NCI-H1436 treated with DMSO at 0.1 percent for 48 hours (cell line): ENCODE data around the gene ACTA2.
"Not testable (repeated sequence)": the region's sequence is repeated elsewhere in the genome, so short reads cannot be mapped to it uniquely, and the experiment has no call there.

Source experiments
- DNase-seq: peaks from one replicate; lab custom pipeline; 2025; lab: John Stamatoyannopoulos, UW

The ACTA2 gene

DNA sequence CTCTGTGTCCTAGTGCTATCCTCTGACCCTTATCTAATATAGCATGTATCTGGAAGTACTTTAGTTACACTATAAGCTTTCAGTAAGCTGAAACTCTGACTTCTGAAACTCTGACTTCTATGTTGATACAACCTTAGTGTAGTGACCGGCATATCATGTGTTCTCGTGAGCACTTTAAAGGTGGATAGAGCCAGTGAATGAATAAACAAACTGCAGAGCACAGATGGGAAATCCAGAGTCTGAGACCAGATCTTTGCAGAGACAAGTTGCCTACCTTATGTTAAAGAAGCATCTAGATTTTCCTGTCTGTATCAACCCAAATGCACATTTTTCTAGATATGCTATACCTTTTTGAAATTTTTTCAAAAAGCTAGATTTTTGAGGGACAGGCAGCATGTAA, 3.5 kb downstream of the ACTA2 start:
- no peak for DNase-seq

DNA sequence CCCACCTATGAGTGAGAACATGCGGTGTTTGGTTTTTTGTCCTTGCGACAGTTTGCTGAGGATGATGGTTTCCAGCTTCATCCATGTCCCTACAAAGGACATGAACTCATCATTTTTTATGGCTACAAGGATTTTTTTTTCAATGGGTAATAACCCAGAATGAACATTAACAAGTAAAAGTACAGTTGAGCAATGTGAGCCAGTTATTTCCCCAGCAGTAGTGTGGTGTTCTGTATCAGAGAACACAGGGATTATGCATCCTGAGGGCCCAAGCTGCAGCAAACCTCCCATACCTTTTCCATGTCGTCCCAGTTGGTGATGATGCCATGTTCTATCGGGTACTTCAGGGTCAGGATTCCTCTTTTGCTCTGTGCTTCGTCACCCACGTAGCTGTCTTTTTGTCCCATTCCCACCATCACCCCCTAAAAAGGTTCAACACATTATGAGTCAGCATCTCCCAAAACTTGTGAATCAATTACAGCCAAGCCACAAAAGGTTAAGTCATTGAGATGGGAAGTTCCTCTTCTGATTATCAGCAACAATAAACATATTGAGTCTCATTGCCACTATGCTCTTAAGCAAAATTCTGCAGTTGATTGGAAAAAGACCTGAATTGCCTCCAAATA, 5.5 kb downstream of the ACTA2 start:
- no peak for DNase-seq

DNA sequence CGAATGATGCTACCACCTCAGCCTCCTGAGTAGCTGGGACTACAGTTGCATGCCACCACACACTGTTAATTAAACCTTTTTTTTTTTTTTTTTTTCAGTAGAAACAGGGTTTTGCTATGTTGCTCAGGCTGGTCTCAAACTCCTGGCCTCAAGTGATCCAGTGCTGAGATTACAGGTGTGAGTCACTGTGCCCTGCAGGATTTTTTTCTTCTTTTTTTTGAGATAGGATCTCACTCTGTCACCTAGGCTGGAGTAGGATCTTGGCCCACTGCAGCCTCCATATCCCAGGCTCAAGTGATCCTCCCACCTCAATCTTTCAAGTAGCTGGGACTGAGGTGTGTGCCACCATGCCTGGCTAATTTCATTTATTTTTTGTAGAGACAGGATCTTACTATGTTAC, 6.4 kb downstream of the ACTA2 start:
- no peak for DNase-seq

DNA sequence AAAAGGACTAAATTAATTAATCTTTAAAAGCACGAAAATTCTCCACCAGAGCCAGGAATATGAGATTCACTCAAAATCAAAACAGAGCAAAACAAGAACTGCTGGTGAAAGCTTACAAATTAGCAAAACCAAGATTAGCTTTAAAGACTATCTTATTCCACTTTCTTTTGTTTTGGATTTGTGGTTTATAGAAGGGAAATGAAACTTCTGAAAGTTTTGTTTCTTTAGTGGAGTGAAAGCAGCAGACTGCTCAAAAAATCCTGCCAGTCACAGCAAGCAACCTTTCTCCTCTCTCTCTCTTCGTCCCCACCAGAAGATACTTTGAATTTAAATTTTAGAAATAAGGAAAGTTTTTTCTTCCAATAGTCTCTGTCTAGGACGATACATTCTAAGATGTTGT, 7.8 kb downstream of the ACTA2 start:
- DNase-seq, result no peak

DNA sequence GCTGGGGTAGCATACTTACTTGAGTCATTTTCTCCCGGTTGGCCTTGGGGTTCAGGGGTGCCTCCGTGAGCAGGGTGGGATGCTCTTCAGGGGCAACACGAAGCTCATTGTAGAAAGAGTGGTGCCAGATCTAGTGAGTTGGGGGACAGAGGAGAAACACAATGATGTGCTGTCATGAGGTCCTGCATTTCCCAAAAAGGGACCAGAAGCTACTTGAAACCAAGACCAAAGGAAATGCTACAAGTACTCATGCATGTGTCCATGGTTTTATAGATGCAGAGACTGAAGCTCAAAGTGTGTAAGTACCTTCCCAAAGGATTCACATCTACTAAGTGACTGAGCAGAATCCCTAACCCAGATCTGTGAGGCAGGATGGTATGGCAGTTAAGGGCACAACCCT, 8.8 kb downstream of the ACTA2 start:
- no peak for DNase-seq

DNA sequence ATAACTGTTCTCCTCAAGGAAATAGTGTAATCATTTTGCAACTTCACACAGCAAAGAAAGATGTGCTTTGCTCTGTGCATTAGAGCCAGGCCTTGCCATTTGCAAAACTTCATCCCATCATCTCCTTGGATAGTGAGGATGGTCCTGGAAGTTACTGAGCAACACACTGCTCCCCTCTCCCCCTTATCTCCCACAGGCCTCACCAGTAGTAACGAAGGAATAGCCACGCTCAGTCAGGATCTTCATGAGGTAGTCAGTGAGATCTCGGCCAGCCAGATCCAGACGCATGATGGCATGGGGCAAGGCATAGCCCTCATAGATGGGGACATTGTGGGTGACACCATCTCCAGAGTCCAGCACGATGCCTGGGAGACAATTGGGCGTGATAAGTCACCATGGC, 11.5 kb downstream of the ACTA2 start:
- DNase-seq, result no peak

DNA sequence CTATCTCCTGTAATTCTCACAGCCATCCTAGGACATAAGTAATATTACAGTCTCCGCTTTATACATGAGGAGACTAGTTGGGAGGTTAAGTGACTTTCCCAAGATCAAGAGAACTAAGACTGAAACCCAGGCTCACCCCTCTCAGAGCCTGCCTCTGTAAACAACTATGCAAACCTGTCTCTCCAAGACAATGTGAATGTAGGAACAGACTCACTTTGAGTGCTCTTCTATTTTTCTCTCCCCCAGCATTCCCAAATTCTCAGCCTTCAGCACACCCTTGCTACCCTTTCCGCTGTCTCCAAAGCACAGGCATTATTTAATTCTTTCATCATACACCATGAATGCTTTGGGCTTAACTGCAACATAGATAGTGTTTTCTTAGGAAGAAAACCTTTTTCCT, 13.6 kb downstream of the ACTA2 start:
- no peak for DNase-seq

DNA sequence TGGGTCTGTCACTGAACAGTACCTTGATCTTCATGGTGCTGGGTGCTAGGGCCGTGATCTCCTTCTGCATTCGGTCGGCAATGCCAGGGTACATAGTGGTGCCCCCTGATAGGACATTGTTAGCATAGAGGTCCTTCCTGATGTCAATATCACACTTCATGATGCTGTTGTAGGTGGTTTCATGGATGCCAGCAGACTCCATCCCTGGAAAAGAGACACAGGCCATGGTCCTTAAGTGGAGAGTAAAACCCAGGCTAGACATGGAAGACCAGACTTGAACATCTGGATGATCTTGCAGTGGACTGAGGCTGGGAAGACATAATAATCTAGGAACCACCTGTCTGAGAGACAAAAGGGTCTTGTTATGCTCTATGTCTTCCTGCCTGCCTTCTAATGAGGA, 14.5 kb downstream of the ACTA2 start:
- DNase-seq, result no peak

DNA sequence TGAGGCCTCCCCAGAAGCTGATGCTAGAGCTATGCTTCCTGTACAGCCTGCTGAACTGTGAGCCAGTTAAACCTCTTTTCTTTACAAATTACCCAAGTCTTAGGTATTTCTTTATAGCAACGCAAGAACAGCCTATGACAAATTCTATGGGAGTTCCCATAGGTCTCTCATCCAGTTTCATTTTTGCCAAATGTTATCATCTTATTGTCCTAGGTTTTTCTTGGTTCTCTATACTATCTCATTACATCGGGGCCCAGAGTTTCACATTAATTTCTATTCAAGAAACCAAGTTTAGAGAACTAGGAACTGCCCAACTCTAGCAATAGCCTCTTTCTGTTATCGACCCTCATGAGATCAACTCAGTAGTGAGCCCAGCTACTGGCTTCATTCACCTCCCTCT, 15.9 kb downstream of the ACTA2 start:
- DNase-seq, result no peak

DNA sequence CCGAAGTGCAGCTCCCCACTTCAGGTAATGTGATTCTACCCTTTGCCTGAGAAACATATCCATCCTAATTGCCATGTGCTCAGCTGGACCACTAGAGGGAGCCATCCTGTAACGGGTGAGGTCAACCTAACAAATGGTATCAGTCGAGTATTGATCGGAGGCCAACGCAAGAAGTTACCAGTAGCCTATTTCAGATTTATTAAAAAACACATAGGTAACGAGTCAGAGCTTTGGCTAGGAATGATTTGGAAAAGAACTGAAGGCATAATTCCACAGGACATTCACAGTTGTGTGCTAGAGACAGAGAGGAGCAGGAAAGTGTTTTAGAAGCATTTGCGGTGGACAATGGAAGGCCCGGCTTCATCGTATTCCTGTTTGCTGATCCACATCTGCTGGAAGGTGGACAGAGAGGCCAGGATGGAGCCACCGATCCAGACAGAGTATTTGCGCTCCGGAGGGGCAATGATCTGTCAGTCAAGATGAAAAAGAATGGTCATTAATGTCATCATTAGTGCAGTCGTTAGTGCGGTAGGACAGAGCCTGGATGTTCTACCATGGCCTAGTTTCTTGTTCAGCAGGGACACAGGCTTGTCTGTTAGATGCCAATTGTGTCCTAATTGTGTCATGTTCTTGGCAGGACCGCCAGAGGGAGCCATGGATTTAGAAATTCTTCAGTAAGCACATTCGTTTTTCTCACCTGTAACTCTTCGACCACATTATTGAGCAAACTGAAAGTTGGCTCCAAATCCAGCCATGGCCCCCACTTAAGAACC, 17.5 kb downstream of the ACTA2 start:
- DNase-seq, result peak; percentile 44

DNA sequence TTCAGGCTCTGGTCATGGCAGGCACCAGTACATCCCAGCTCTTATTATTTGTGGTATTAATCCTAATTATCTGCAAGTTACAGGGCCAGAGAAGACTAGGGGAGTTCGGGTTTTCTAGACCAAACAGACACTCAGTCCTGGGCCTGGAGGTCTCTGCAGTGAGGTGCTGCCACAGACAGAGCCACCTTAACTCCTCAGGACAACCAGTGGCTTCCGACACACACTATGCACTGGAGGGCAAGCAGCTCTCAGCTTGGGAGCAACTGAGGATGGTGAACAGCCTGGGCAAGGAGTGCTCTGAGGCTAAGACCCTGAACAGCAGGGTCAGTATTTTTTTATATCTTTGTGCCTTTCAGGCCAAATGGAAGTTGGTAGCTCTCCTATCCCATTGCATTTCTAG, 19.0 kb downstream of the ACTA2 start:
- DNase-seq, result no peak

DNA sequence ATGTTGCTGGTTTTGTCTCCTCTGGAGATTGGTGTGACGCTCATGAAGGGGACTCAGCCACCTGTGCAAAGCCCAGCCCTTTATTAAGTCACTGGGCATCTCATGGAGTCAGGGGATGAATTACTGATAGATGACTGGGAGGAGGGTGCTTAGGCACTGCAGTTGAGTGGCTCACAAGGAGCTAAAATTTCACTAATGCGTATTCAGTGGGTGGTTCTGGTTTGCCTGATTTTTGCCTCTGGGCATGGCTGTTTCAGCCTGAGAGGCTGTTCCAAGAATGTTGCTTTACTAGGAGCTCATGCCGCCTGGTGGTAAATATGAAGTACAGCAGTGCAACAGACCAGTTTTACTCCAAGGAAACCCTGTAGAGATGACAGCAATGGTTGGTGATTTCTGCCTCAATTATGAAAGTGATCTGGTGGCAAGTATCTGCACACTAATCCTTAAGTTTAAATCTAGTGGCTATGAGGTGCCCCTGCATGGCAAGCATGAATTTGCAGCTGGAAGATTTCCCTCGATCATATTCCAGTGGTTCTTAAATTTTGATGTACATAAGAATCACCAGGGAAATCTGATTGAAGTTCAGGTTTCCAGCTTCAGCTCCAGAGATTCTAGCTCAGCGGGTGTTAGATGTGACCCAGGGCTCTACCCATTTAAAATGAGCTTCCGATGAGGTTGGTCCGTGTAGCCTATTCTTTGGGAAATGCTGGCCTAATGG, 19.9 kb downstream of the ACTA2 start:
- peak; percentile 58 for DNase-seq

DNA sequence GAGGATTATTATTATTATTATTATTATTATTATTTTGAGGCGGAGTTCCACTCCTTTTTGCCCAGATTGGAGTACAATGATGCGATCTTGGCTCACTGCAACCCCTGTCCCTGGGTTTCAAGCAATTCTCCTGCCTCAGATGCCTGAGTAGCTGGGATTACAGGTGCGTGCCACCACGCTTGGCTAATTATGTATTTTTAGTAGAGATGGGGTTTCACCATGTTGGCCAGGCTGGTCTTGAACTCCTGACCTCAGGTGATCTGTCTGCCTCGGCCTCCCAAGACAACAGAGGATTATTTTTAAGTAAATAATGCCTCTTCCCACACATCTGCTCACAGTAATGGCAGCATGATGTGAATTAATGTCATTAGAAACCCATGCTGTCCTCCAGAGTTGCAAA, 20.5 kb downstream of the ACTA2 start:
- DNase-seq, result not testable (repeated sequence)

DNA sequence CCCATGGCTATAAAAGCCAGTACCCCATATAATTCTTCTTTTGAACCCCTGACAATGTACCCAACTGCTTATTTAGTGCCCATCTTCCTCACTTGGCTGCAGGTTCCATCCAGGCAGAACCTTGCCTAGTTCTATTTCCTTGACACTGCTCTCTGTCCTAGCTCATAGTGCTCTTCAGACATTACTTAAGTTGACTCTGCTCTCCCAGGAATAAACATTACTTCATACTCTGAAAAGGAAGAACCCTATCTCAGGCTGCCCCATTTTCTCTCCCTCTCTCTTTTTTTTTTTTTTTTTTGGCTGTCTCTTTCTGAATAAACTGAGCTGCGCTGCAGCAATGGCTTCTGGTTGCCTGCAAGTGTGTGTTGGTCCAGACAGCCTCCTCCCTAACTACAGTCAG, 21.0 kb downstream of the ACTA2 start:
- no peak for DNase-seq

DNA sequence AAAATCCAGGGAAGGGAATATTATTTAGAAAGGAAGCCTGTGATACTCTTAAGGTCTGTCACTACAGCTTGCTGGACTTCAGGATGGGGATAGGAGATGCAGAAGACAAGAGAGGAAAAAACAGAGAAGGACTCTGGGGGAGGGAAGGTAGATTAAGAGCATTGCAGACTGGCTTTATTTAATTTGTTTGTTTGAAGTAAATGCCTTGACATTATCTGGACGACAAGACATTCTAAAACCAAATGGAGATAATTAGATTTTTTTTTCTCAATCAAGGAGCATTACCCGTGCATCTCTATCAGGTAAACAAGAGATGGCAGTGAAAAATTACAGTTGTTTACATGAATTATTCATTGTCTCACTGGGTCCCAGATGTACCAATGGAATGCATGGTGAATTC, 24.3 kb downstream of the ACTA2 start:
- DNase-seq, result no peak

DNA sequence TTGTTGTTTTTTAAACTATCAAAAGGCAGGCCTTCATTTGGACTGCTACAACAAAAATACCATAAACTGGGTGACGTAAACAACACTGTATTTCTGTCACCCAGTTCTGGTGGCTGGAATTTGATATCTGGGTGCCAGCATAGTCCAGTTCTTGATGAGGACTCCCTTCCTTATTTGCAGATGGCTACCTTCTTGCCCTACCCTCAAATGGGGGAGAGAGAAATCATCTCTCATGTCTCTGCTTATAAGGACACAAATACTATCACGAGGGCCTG, 25.2 kb downstream of the ACTA2 start:
- no peak for DNase-seq

DNA sequence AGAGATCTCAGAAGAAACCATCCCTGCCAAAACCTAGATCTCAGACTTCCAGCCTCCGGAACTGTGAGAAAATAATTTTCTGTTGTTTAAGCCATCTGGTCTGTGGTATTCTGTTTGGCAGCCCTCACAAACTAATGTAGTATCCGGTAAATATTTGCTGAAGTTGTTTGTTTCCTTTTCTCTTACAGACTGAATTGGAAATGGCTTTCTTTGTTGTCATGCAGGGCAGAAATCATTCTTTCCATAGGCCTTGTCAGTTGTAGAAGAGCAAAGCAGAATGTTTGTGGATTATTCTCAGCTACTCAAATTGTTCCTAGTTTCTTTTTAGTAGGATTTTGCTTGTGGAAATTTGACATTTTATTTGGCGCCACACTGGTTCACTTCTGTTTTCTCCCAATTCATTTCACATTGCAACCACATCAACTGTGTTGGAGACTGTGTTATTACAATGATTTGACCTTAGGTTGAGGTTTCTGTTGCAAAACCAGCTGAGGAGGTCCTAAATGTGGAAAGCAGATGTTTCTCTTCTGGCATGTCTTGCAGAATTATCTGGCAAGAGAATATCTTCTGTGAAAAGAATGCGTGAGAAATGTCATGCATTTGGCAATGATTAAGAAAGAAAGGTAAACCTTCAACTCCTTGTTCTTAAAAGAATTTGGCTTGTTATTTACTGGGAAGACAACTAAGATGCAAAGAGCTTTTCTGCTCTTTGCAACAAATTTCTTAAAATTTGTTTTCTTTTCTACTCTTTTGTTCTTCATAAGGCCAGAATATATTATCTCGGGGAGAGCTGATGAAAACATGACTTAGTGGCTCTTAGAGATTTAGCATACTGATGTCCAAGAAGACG, 25.8 kb downstream of the ACTA2 start:
- no peak for DNase-seq

DNA sequence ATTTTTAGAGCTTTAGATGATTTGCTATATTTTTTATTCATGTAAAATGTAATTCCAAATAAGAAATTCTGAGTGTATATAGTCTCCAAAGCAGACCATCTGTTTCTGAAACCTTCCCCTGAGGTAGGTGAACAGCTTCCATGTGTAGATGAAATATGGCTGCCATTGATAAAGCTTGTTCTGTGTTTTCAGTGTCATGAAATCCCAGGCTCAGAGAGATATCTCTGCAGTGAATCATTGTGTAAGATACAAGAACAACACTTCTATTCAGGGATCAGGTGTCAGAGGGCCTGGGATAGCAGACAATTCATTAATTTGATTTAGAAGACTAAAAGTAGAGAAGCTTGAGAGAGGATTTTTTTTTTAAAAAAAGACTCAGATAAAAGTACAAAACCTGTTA, 29.1 kb downstream of the ACTA2 start:
- no peak for DNase-seq

DNA sequence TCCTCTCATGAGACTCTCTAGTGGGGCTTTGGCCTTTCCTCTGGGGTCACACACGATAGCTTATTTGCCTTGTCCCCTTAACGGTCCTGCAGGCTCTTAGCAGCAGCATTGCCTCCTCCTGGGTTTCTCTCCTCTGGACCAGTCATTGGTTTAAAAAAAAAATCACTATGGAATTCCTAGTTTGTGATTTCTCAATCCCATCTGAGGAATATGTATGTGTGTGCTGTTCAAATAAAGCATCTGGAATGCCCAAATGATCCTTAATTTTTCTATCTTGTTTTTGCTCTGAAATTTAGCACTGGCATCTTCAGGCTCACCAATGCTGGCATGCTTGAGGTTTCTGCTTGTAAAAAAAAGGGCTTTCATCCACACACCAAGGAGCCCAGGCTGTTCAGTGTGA, 30.5 kb downstream of the ACTA2 start:
- no peak for DNase-seq

DNA sequence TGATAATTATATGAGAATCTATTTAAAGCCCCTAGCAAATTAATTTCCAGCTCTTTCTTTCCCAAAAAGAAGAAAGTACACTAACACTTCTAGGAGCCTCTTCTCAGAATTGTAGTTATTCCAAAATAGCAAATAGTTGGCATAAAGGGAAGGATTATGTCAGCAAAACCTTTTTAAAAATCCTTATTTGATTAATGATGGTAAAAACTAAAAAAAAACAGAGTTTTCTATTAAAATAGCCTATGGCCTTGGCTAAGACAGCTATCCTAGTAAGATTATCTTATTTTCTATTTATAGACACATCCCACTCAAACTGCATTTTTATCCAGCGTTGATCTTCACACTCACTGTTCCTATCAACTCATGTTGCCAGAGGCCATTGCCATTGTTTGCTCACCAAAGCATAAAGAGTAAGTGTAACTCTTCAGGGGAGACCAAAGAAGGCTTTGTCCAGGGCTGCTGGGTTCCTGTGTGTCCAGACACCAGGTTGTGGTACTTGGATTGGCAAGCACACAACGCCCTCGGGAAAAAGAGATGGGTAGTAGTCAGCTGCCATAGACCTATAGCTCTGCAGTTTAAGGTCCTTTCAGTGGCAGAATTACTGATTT, 31.5 kb downstream of the ACTA2 start:
- no peak for DNase-seq

DNA sequence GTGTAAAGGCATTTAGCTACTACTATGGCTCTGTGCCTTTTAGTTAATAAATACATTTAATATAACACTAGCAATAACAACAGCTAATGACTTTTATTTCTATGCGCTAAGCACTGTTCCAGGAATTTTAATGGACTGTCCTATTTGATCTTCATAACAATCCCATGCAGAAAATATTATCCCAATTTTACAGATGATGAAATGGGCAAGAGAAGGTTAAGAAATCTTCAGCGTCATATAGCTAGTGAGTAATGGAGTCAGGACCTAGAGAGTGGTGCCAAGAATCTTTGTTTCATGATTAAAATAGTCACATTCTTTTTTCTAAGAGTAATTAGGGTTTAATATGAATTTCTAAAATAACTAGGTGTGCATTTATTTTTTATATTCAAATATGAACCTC, 32.4 kb downstream of the ACTA2 start:
- DNase-seq, result no peak

DNA sequence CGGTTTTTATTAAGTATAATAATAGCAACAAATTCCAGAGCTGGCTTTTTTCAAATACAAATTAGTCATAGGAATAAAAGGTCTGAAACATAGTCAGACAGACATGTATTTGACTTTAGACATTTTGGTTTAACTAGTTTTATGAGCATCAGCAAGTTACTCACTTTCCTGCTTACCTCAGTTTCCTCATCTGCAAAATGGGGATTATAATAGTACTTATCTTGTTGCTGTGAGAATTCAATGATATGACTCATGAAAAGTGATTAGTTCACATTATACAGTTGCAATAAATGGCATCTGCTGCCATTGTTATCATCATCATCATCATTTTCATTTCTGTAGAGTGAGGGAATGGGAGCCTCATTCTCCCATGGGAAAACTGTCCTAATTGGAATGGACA, 33.5 kb downstream of the ACTA2 start:
- DNase-seq, result no peak
